Measurements from ENCODE around the gene FAM124B.
"Not testable (repeated sequence)": the region's sequence is repeated elsewhere in the genome, so short reads cannot be mapped to it uniquely, and the experiment has no call there.

Gene FAM124B

DNA sequence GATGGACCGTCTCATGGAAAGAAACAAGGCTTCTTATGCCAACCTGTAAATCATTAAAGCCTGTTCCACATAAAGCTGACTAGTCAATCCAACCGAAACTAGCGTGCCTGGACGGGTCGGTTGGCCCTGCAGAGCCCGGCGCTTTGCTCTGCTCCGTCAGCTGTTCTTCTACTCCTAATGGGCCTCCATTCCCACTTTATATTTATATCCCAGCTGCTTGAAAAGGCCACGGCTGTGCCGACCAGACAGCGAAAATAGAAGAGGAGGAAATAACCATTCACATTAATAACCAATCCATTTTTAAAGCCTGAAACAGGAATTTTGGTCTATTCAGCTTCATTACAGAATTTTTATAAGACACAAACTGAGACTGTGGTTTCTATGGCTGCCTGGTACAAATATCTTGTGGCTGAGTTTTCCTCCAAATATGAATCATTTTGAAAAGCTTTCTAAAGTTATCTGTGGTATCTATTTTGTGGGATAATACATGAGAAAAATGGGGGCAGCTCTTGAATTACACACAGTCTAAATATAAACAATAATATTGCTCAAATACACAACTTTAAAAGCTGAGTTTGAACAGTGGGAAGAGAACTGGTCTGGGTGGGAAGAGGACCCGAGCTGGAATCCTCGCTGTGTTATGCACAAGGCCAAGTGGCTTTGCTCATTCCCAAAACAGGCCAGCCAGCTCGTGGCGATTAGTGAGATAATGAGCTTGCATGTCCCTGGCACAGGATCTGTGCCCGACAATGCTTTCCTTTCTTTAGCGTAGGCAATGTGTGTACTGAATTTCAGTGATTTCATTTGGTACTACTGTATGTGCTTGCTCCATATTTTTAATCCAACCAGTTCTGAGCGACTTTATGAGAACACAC is 10.5 kb upstream of the FAM124B start:
- no peak for DNase-seq

DNA sequence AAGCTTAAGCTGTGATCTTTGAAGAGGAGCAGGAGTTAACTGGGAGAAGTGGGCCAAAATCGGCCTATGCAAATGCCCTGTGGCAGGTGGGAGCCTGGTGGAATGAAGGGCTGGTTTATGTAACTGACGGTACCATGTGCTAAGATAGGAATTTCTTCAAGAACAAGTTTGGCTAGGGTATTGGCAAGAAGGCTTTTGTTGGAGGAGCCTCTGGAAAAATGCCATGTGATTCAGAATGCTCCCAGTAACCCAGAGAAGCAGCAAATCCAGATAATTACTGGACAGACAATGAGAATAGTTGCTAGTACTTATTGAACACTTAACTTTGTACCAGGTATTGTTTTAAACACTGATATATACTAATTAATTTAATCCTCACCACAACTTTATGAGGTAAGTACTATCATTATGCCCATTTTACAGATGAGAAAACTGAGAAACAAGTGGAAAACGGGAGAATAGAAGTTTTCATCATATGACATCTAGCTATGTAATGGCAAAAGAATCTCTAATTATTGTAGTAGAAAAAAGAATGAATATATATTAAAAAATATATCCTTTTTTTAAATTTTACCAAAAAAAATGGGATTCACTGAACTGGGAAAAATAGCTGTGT is 9.1 kb upstream of the FAM124B start:
- DNase-seq, result no peak

DNA sequence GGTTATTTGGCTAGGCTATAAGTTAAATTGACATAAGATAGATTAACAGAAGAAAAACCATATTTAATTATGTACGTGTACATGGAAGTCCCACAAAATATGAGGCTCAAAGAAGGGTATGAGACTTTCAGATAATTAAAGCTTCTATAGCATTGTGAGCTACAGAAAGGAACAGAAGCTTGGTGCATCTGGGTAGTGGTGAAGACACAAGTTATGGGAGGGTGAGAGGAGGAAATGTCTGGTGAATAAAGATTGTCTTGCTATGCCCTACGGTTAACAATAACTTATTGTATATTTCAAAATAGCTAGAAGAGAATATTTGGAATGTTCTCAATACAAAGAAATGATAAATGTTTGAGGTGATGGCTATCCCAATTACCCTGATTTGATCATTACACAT is 6.8 kb upstream of the FAM124B start:
- DNase-seq, result no peak

DNA sequence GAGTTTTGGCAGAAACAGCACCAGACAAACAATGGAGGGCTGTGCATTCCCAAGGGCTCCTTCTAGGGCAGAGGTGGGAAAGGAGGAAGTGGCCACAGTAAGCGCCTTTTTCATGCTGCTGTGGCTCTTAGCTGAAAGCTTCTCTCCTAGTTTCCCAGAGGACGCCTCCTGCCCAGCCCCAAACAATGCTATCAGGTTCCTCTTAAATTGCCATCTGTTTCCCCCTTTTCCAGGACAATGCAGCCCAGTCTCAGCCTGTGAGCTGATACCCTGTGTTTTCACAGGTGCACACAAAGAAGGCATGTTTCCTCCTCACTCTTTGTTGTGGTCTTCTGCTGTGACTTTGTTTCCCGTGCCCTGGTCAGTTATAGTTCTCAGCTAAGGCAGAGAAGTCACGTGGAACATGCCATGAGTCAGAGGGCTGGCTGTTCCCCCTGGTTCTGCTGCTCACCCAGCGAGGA is 5.4 kb upstream of the FAM124B start:
- DNase-seq, result no peak

- no peak for DNase-seq
Observed at GRCh38 chr2:224405841-224406370, 4.0 kb upstream of the FAM124B start.

DNA sequence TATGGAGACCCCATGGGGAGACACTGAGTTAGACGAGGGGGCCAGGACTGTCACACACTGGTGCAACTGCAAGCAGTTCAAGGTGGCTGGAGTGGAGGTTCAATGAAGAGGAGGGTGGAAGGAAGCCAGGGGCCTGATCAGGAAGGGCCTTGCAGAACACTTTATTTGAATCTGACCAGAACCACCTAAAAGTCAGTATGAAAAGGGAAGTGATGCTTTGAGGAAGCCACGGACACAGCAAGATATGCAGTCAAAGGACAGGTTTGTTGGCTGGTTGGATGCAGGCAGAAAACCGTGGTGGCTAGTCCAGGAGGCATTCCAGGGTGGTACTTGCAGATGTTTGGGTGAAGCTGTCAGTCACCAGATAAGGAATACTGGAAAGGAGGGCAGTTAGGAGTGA is 3.5 kb upstream of the FAM124B start:
- no peak for DNase-seq

DNA sequence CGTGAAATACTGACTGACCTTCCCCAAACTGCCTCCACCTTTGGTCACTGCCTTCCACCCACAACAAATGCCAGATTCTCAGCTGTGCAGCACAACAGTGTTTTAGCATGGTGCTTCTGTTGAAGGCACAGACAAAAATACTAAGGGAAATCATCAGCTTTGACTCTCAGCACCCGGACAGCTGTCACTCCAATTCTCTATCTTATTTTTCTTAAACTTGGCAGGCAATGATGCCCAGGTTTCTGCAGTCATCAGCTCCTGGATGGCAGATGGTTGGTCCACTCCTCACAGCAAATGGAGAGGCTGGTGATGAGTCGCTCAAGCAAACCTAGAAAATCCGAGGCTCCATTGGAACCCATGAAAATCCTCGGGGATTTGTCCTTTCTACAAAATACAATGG is 2.9 kb upstream of the FAM124B start:
- DNase-seq, result no peak

- DNase-seq, result no peak
Observed at GRCh38 chr2:224403657-224404056, 1.8 kb upstream of the FAM124B start.

GRCh38 chr2:224400886-224401632 is 848 bp downstream of the FAM124B start:
- DNase-seq, result peak; percentile 70

- no peak for DNase-seq
Observed at GRCh38 chr2:224400174-224400810, 1.6 kb downstream of the FAM124B start.

DNA sequence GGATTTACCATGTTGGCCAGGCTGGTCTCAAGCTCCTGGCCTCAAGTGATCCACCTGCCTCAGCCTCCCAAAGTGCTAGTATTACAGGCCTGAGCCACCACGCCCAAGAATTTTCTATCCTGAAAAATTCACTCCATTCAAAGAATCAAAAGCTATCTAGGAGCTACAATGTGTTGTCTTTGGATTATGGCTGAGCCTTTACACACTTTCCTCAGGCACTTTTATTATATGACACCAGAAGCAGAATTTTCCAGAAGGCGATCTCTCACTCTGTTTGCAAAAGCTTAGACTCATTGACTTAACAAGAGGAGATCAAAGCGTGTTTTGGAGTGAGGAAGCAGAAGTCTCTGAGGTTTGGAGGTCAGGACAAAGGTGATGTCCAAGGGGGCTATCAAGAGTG is 3.6 kb downstream of the FAM124B start:
- DNase-seq, result no peak

DNA sequence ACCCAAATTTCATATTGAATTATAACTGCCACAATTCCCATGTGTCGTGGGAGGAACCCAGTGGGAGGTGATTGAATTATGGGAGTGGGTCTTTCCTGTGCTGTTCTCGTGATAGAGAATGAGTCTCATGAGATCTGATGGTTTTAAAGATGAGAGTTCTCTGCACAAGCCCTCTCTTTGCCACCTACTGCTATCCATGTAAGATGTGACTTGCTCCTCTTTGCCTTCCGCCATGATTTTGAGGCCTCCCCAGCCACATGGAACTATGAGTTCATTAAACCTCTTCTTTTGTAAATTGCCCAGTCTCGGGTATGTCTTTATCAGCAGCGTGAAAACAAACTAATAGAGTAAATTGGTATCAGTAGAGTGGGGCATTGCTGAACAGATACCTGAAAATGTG is 4.8 kb downstream of the FAM124B start:
- DNase-seq, result not testable (repeated sequence)

DNA sequence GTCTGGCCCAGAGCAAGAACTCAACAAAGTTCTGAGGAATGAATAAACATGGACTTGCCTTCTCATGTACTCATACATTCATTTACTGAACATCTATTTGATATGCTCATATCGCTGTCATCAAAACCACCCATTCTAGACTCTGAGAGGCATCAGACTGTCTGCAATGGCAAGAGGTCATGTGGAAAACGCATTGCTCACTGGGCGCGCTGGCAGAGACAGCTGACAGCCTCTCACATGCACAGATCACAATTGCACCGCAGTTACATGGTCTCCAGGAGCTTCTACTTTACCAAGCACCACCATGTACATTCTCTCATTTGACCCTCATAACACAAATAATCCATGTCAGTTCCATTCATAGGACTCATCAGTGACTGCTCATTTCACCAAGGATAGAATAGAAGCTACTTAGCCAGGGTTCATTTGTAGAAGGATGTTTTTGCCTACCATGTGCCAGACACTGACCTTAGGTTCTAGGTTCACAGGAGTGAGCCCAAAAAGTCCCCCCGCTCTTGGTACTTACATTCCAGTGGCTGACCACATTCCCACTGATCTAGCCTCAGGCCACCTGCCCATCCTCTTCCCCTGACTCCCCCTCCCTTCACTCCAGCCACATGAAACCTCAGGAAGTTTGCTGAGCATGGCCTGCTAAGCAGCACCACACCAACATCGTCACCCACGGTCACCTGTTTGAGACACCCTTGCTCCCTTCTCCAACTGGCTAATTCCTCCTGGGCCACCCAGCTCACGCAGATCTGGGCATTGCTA is 6.1 kb downstream of the FAM124B start:
- peak; percentile 45 for DNase-seq

DNA sequence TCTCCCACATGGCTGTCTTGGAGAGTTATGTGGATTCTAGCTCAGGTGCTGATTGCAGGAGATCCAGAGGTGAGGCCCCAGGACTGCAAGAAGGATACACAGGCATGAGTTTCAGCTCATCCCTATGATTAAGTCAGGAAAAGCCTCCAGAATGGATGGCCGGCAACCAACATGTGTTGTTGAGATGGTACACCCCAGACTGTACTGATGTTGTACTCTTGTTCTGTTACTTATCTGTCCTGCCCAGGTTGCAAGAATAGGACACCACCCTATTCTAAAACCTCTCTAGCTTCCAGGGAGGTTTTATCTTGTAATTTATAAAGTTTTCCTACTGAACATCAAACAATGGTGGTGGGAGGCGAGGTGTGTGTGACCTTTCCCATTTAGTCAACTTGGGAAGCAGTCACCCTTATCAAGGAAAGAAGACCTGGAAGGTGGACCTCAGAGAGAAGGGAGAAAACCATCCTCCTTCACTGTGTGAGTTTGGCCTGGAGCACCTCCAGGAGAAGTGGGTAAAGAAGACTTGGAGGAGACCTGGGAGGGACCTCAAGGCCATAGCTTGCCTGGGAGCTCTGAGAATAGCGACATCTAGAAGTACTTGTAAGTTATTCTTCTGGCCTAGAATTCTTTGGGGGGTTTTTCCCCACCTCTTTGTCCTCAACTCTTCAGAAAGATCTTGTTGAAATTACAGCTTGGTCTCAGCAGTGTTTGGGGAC is 8.6 kb downstream of the FAM124B start:
- peak; percentile 92 for DNase-seq

- peak; percentile 89 for DNase-seq
Observed at GRCh38 chr2:224392545-224392944, 9.4 kb downstream of the FAM124B start.

DNA sequence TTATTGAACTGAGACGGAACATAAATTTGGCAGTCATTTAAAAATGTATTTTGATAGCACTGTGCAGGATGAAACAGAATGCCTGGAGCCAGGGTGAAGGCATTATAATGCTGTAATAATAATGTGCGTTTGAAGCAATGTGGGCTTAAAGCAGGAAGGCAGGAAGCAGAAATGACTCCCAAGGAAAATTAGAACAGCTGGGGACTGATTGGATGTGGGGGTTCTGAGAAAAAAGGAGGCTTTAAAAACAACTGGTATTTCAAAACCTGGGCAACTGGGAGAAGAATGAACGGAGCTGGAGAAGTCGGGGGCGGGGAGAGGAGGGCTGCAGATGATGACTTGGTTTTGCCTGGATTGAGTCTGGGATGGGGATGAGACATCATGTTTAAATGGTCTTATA is 12.6 kb downstream of the FAM124B start:
- DNase-seq, result no peak

DNA sequence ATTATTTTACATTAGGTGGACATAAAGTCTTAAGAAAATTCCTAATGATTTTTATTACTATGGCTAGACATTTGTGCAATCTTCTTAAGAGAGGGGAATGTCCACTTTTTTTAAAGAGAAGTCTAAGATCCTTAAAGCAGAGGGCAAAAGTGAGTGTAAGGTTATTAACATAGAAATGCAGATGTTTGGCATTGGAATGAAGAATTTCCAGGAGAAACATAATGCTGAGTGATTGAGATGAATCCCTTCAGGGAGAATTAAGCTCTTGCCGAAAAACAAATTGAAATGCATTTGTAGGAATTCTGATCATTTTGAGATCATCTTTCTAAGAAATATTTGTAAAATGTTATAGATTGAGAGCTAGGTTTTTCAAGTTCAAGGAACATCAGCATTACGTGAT is 15.0 kb downstream of the FAM124B start:
- DNase-seq, result no peak

- no peak for DNase-seq
Observed at GRCh38 chr2:224382973-224383555, 18.8 kb downstream of the FAM124B start.

- DNase-seq, result not testable (repeated sequence)
Observed at GRCh38 chr2:224382280-224382647, 19.6 kb downstream of the FAM124B start.

- peak; percentile 70 for DNase-seq
Observed at GRCh38 chr2:224381521-224382279, 20.2 kb downstream of the FAM124B start.

All from hematopoietic multipotent progenitor cell treated with erythropoietin and hydrocortisone succinate and interleukin-3 and kit ligand, for 8 days (in vitro differentiated cells).